Neuronal stem cell (in vitro differentiated cells): ENCODE results near the gene FNIP2.

ENCODE experiments used
- DNase-seq: peaks from one replicate; pipeline ENCODE4 v3.0.0-alpha.2; 2013; ENCODE audit warnings: low spot score
- H2AFZ ChIP-seq: one replicate; pipeline ENCODE4 v1.6.1; 2013; ENCODE audit warnings: mild to moderate bottlenecking, low read length, inconsistent platforms
- H2AK5ac ChIP-seq: 2 replicates; pipeline ENCODE4 v1.6.1; 2013; ENCODE audit warnings: low read depth, mild to moderate bottlenecking, inconsistent platforms, low read length, moderate library complexity, mixed read lengths
- H2BK120ac ChIP-seq: 2 replicates; pipeline ENCODE4 v1.6.1; 2013; ENCODE audit warnings: low read depth, mild to moderate bottlenecking, inconsistent platforms, low read length, moderate library complexity, mixed read lengths
- H2BK12ac ChIP-seq: one replicate; pipeline ENCODE4 v1.6.1; 2013; ENCODE audit warnings: low read length, inconsistent platforms
- H2BK15ac ChIP-seq: 2 replicates; pipeline ENCODE4 v1.6.1; 2013; ENCODE audit warnings: mild to moderate bottlenecking, low read length, inconsistent platforms, mixed read lengths
- H2BK5ac ChIP-seq: one replicate; pipeline ENCODE4 v1.6.1; 2013; ENCODE audit warnings: inconsistent platforms, mild to moderate bottlenecking, low read length, moderate library complexity
- H3K14ac ChIP-seq: one replicate; pipeline ENCODE4 v1.6.1; 2013; ENCODE audit warnings: low read length, inconsistent platforms
- H3K18ac ChIP-seq: 2 replicates; pipeline ENCODE4 v1.6.1; 2013; ENCODE audit warnings: low read length, inconsistent platforms
- H3K23ac ChIP-seq: 2 replicates; pipeline ENCODE4 v1.6.1; 2013; ENCODE audit warnings: low read depth, mild to moderate bottlenecking, mixed read lengths, low read length, inconsistent platforms; ENCODE audit not compliant: poor library complexity
- H3K27ac ChIP-seq: replicated peaks from 3 replicates; pipeline ENCODE4 v1.5.1; 2013; ENCODE audit warnings: low read length, inconsistent platforms
- H3K27me3 ChIP-seq, 3 experiments: 2 replicates each; pipeline ENCODE4 v1.6.1; 2013; ENCODE audit warnings: low read length in 3 of 3, mild to moderate bottlenecking in 2 of 3, inconsistent platforms in 1 of 3, low read depth in 1 of 3, mixed read lengths in 1 of 3, moderate library complexity in 1 of 3; ENCODE audit not compliant: control insufficient read depth in 3 of 3, insufficient read depth in 3 of 3
- H3K36me3 ChIP-seq, 2 donors: replicated peaks in 1 of 2; 2 replicates each; pipeline ENCODE4 v1.6.1; 2013; ENCODE audit warnings: low read length in 2 of 2; ENCODE audit not compliant: control insufficient read depth in 2 of 2, insufficient read depth in 2 of 2
- H3K4ac ChIP-seq: 2 replicates; pipeline ENCODE4 v1.6.1; 2013; ENCODE audit warnings: inconsistent platforms, mild to moderate bottlenecking, low read length, moderate library complexity
- H3K4me1 ChIP-seq, 2 donors: 1 replicate in 1 of 2; 2 replicates in 1 of 2; pipeline ENCODE4 v1.6.1; 2013; ENCODE audit warnings: low read length in 2 of 2, low read depth in 1 of 2; ENCODE audit not compliant: control insufficient read depth in 2 of 2, insufficient read depth in 1 of 2
- H3K4me2 ChIP-seq: one replicate; pipeline ENCODE4 v1.6.1; 2013; ENCODE audit warnings: mild to moderate bottlenecking, low read length, inconsistent platforms; ENCODE audit not compliant: insufficient read depth, poor library complexity, severe bottlenecking
- H3K4me3 ChIP-seq, 2 donors: 2 replicates each; pipeline ENCODE4 v1.5.1; 2013; ENCODE audit warnings: low read length in 2 of 2, mild to moderate bottlenecking in 2 of 2, inconsistent platforms in 1 of 2, moderate library complexity in 1 of 2
- H3K79me1 ChIP-seq: one replicate; pipeline ENCODE4 v1.6.1; 2013; ENCODE audit warnings: low read depth, mild to moderate bottlenecking, inconsistent platforms, low read length, moderate library complexity
- H3K9ac ChIP-seq: one replicate; pipeline ENCODE4 v1.6.1; 2013; ENCODE audit warnings: mild to moderate bottlenecking, low read depth, low read length, inconsistent platforms; ENCODE audit not compliant: poor library complexity
- H3K9me3 ChIP-seq, 2 donors: replicated peaks in 1 of 2; 2 replicates each; pipeline versions ENCODE3 to v1.6.1; 2013; ENCODE audit warnings: low read length in 2 of 2, mild to moderate bottlenecking in 2 of 2, inconsistent platforms in 1 of 2, low read depth in 1 of 2, mixed read lengths in 1 of 2, moderate library complexity in 1 of 2; ENCODE audit not compliant: control insufficient read depth in 2 of 2, insufficient read depth in 1 of 2
- H4K8ac ChIP-seq: one replicate; pipeline ENCODE4 v1.6.1; 2013; ENCODE audit warnings: low read depth, mild to moderate bottlenecking, inconsistent platforms, low read length, moderate library complexity
- H4K91ac ChIP-seq: one replicate; pipeline ENCODE4 v1.6.1; 2013; ENCODE audit warnings: low read length, low read depth, mild to moderate bottlenecking, inconsistent platforms; ENCODE audit not compliant: poor library complexity
- WGBS, 2 donors: extraction: QIAGEN DNeasy Blood & Tissue Kit; methylation state at CpG; one replicate each; pipeline ENCODE4 v1.1.7; 2013; ENCODE audit warnings: missing lambda C conversion rate in 2 of 2, mixed read lengths in 1 of 2; ENCODE audit not compliant: insufficient read length in 2 of 2, insufficient replicate concordance in 1 of 2; ENCODE audit errors: extremely low coverage in 2 of 2; 5-methylcytosine and 5-hydroxymethylcytosine counted together

Gene FNIP2

DNA sequence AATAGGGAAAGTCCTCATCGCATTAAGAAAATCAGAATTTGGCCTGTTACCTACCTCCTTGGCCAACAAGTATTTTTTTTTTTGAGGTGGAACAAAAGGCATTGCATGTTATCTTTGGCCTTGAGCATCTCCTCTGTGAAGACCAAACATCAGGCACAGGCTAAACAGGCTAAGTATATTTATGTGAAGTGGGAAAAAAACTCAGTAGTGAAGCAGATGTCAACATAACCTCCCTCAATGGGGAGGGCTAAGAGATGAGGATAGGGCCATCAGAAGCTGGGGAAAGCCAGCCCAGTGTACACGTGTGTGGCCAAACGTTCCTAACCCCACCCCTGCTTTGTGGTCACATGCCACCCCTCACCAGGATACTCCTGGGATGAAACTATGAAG is 102.5 kb downstream of the FNIP2 start:
- H3K27me3 ChIP-seq: no peaks in the 10 kb centered on the region
- WGBS, 2 donors: no CpG with 5 or more reads among the region's 3 CpGs
- no peak overlapping the region for H3K4ac ChIP-seq
- H3K4me2 ChIP-seq: no peak overlapping the region
- no peaks in the 10 kb centered on the region for H3K79me1 ChIP-seq
- no peak overlapping the region for H3K27ac ChIP-seq
- no peaks in the 10 kb centered on the region for H3K9me3 ChIP-seq
- H3K9ac ChIP-seq: no peak overlapping the region
- no peak overlapping the region for H2BK5ac ChIP-seq
- H4K8ac ChIP-seq: no peak overlapping the region
- H3K14ac ChIP-seq: no peak overlapping the region
- no peak overlapping the region for H3K4me3 ChIP-seq
- H2AK5ac ChIP-seq: no peak overlapping the region
- DNase-seq: no peak
- no peak overlapping the region for H2BK12ac ChIP-seq
- peaks cover 12 to 25% of the 10 kb centered on the region in 2 donors for H3K4me1 ChIP-seq
- H3K18ac ChIP-seq: no peak overlapping the region
- no peak overlapping the region for H2AFZ ChIP-seq
- H3K23ac ChIP-seq: no peak overlapping the region
- H4K91ac ChIP-seq: no peak overlapping the region
- no peak overlapping the region for H2BK15ac ChIP-seq
- peaks cover 3 to 39% of the 10 kb centered on the region in 2 donors for H3K36me3 ChIP-seq
- no peak overlapping the region for H2BK120ac ChIP-seq

DNA sequence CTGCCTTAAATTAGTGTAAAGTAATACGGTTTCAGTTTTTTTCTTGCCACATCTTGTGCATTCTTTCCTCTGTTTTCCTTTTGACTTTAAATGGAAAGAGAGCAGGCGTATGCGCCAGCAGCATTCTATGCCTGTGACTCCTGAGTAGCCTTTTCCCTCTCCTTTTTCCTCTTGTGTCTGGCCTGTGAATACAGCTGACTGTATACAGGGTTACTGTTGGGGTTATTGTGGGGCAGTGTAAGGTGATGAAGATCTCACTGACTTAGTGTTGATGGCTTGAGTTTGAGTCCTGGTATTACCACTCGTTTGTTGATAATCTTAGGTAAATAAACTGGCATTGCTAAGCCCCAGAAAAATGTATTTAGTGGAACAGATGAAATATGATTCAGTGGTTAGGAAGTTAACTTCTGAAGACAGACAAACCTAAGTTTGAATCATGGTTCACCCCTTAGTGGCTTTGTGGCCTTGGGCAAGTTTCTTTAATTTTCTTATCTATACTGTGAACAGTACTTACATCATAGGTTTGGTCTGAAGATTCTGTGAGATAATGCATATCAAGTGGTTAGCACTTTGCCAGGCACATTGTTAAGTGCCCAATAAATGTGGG is 105.1 kb downstream of the FNIP2 start:
- no peak for DNase-seq
- H3K4me2 ChIP-seq: no peak overlapping the region
- H2BK15ac ChIP-seq: no peak overlapping the region
- H4K8ac ChIP-seq: no peak overlapping the region
- peaks cover 0 to 8% of the 10 kb centered on the region in 2 donors for H3K9me3 ChIP-seq
- no peak overlapping the region for H2BK5ac ChIP-seq
- H3K18ac ChIP-seq: no peak overlapping the region
- H3K14ac ChIP-seq: no peak overlapping the region
- no CpG with 5 or more reads among the region's 4 CpGs for WGBS, 2 donors
- H2AK5ac ChIP-seq: no peak overlapping the region
- no peak overlapping the region for H3K4me3 ChIP-seq
- no peaks in the 10 kb centered on the region for H3K27me3 ChIP-seq
- no peak overlapping the region for H2BK12ac ChIP-seq
- no peaks in the 10 kb centered on the region for H3K79me1 ChIP-seq
- no peak overlapping the region for H3K9ac ChIP-seq
- H3K4ac ChIP-seq: no peak overlapping the region
- no peak overlapping the region for H3K27ac ChIP-seq
- no peak overlapping the region for H4K91ac ChIP-seq
- peaks cover 0 to 49% of the 10 kb centered on the region in 2 donors for H3K36me3 ChIP-seq
- no peak overlapping the region for H2AFZ ChIP-seq
- H3K23ac ChIP-seq: no peak overlapping the region
- H2BK120ac ChIP-seq: no peak overlapping the region
- H3K4me1 ChIP-seq: peaks cover 12 to 25% of the 10 kb centered on the region in 2 donors

DNA sequence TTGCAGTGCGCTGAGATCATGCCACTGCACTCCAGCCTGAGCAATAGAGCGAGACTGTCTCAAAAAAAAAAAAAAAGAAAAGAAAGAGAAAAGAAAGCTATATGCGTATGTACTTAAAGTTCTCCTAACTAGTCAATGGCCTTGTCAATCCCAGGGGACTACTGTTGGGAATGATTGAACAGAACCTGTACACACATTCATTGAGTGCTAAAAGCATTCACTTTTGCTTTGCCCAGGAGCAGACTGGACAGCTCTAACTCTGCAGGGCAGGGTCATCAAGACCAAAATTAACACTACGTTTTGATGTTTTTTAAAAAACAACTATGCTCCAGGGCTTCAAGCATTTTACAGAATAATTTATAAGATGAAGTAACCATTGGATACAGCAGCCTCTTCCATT is 106.2 kb downstream of the FNIP2 start:
- Histone ChIP-seq H3K27ac (no peak overlapping the region), H3K4ac (no peak overlapping the region), H3K9ac (no peak overlapping the region), H2BK12ac (no peak overlapping the region), H2BK5ac (no peak overlapping the region), H3K23ac (no peak overlapping the region), H3K27me3 (no peaks in the 10 kb centered on the region), H3K4me1 (peaks cover 9 to 23% of the 10 kb centered on the region in 2 donors), H3K9me3 (peaks cover 0 to 8% of the 10 kb centered on the region in 2 donors), H3K18ac (no peak overlapping the region), H2AFZ (no peak overlapping the region), H3K14ac (no peak overlapping the region), H3K79me1 (no peaks in the 10 kb centered on the region), H2BK120ac (no peak overlapping the region), H3K4me3 (no peak overlapping the region), H3K36me3 (peaks cover 0 to 39% of the 10 kb centered on the region in 2 donors), H3K4me2 (no peak overlapping the region), H4K91ac (no peak overlapping the region), H4K8ac (no peak overlapping the region), H2AK5ac (no peak overlapping the region), H2BK15ac (no peak overlapping the region)
- no peak for DNase-seq
- no CpG with 5 or more reads among the region's 4 CpGs for WGBS, 2 donors

DNA sequence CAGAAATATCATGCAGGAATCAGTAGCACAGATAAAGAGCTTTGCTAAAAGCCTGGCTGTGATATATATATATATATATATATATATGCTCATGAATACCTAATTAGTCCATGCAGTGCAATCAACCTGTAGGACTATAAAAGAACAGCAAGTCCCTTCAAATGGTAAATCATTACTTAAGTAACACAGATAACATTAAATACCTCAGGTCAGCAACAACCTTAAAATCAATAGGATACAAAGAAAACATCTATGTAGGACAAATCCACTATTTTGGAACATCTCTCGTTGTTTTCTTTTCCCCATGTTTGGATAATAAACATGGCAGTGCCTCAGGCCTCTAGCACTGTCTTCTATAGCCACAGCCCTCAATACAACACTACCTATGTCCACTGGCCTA is 106.6 kb downstream of the FNIP2 start:
- H3K9ac ChIP-seq: no peak overlapping the region
- H2AFZ ChIP-seq: no peak overlapping the region
- no peak overlapping the region for H2BK120ac ChIP-seq
- H3K27me3 ChIP-seq: no peaks in the 10 kb centered on the region
- H3K4me2 ChIP-seq: no peak overlapping the region
- no peak overlapping the region for H3K4me3 ChIP-seq
- H2BK12ac ChIP-seq: no peak overlapping the region
- H3K36me3 ChIP-seq: peaks cover 0 to 43% of the 10 kb centered on the region in 2 donors
- no peak overlapping the region for H2BK15ac ChIP-seq
- no peak overlapping the region for H3K14ac ChIP-seq
- peaks cover 0 to 8% of the 10 kb centered on the region in 2 donors for H3K9me3 ChIP-seq
- H3K23ac ChIP-seq: no peak overlapping the region
- no peak overlapping the region for H2BK5ac ChIP-seq
- no peak overlapping the region for H2AK5ac ChIP-seq
- no peak overlapping the region for H3K18ac ChIP-seq
- H3K4ac ChIP-seq: no peak overlapping the region
- WGBS, 2 donors: no CpG with 5 or more reads among the region's 1 CpG
- H3K4me1 ChIP-seq: peaks cover 6 to 18% of the 10 kb centered on the region in 2 donors
- no peak for DNase-seq
- no peak overlapping the region for H4K8ac ChIP-seq
- H3K27ac ChIP-seq: no peak overlapping the region
- H4K91ac ChIP-seq: no peak overlapping the region
- H3K79me1 ChIP-seq: no peaks in the 10 kb centered on the region
